Mesenteric fat pad (tissue), 1 donor: Measurements from ENCODE around the gene GJB2. TPM values are rescaled to one million over a fixed set of nuclear protein-coding genes. Genes with fewer than 3 reads are reported as not detected.

Source experiments
- DNase-seq: peaks from one replicate; pipeline ENCODE4 v3.0.0-alpha.2; 2020; ENCODE audit warnings: low spot score
- total RNA-seq: library from RNA; stranded (reverse); fragmentation: NEBNext Ultra II Directional; extraction: Animal tissue kit (Norgen Biotek cat#: 25700); gene quantifications from one replicate; pipeline ENCODE4 v1.2.1, GENCODE V29; 2021
- donor health status: DM: yes; HTN: yes; CAD: no.

Gene GJB2
- total RNA-seq, 1 donor from 2014 or later, result 0.26 TPM

- DNase-seq, result no peak
Observed at GRCh38 chr13:20142927-20143480, 49.7 kb downstream of the GJB2 start.

- DNase-seq, result no peak
Observed at GRCh38 chr13:20142023-20142926, 50.5 kb downstream of the GJB2 start.

- DNase-seq, result no peak
Observed at GRCh38 chr13:20141238-20142022, 51.3 kb downstream of the GJB2 start.

GRCh38 chr13:20140487-20140886 is 52.3 kb downstream of the GJB2 start:
- DNase-seq, result no peak

GRCh38 chr13:20137875-20138274 is 54.9 kb downstream of the GJB2 start:
- DNase-seq, result no peak

Other genes starting within 250 kb of the GJB2 start
- 74.2 TPM for gene ZMYM2, start 234.2 kb downstream of the GJB2 start, total RNA-seq
- gene GJA3, start 31.9 kb downstream of the GJB2 start, total RNA-seq, result 0.06 TPM
- gene GJB6, start 39.4 kb upstream of the GJB2 start, total RNA-seq, result not detected